Activated CD8-positive, alpha-beta memory T cell treated with anti-CD3 and anti-CD28 coated beads, Interleukin-2, amount 50 U/mL, for 4 hours (primary cell): ENCODE data around the gene ZDHHC4.

Experiments used
- DNase-seq: peaks from one replicate; pipeline ENCODE4 v3.0.0-alpha.2; 2020

ZDHHC4 gene

DNA sequence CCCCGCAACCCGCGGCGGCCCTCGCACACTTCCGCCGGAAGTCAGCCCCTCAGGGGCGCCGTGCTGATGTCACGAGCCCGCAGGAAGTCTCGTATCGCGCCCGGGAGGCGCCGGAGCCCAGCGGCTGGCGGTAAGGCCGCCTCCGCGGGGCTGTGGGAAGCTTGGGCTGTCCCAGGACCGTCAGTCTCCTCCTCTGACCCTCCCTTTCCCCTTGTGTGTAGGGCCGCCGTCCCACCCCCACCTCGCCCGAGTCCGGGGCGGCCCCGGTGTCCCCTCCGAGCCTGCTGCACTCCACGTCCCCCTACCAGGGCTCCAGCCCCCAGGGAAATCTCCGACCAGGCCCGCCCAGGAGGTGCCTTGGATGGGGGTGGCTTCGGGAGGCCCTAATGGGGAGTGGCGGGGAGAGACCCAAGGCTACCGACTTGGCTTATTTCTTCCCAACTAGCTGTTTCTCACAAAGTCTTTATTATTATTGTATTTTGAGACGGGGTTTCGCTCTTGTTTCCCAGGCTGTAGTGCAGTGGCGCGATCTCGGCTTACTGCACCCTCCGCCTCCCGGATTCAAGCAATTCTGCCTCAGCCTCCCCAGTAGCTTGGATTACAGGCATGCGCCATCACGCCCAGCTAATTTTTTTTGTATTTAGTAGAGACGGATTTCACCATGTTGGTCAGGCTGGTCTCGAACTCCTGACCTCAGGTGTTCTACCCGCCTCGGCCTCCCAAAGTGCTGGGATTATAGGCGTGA, at the start of gene ZDHHC4:
Gene ZDHHC4, plus strand, starts transcription at position 86 of the 745 bp plus-strand sequence. CDS start 3,108 bp downstream, outside the sequence.
- DNase-seq = peak; percentile 87

DNA sequence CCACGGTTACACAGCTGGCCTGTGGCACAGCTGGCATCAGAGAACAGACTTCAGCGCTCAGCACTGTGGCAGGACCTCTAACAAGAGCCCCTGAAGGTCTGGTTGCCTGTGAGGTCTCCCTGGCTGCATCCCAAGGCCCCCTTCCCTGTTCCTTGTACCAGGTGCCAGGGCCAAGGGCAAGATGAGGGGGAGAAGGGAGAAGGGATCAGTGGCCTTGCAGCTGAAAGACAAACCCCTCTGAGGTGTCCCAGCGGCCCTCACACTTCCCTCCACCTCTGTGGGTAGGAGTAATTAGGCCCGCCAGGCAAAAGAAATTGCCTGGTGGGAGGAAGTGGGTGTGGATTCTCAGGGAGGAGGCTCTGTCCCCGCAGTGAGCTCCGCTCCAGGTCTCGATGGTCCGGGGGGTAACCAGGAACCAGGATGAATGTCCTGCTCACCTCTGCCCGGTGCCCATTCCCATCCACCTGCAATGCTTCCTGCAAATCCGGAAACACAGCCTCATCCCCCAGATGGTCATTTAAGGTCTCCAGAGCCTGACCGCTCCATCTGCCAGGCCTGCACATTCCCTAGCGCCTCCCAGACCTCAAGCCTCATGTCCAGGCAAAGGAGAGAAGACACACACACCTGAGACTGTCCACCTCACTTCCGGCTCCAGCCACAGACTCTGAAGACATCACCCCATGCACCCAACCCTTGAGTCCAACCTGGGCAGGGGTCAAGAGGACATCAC, 48.7 kb upstream of the ZDHHC4 start:
- DNase-seq = no peak

DNA sequence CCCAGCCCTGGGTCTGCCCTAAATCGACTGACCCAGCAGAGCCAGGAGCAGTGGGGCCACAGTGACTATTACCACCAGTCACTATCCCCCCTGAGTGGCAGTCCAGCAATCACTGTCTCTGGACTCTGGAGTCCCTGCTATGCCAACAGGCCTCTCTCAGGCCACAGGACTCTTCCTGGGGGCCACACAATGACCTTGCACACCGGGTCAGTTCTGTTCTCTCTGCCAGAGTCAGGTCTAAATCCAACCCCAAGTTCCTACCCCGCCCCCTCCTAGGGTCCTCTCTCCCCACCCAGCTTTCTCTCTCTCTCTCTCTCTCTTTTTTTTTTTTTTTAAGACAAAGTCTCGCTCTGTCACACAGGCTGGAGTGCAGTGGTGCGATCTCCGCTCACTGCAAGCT, 47.6 kb upstream of the ZDHHC4 start:
- DNase-seq = no peak

DNA sequence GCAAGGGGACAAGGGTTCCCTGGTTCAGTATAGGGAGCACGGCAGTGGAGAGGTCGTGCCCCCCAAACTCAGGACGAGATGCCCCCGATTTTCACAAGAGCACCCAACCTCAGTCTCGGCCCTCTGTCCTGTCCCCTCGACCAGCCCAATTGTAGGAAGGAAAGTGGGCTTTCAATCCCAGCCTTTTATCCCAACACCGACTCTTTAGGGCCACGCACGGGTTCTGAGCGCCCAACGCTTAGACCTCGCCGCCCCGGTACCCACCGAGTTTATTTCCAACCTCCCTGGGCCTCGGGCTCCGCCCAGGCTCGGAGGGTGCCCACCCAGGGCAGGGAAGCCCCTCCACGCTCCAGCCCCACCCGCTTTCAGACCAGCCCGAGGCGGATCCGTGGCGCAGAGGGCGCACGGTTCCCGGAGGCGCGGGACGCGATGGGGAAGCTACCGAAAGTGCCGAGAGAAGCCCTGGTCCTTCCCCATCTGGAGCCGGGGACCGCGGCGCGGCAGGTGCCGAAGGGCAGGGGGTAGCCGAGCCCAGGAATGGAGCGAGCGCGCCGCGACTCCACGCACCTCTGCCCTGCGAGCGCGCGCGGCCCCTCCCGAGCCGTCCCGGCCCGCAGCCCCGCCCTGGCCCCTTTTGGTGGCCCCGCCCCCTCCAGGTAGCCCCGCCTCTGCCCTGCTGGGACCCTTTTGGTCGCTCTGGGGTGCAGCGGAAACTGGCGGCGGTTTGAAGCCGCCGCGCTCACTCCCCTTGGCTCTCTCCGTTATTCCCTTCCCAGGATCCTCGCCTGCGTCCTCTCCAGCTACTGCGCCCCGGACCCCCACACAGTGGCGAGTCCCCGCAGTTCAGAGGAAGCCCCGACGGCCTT, 46.4 kb upstream of the ZDHHC4 start:
- DNase-seq = peak; percentile 77

DNA sequence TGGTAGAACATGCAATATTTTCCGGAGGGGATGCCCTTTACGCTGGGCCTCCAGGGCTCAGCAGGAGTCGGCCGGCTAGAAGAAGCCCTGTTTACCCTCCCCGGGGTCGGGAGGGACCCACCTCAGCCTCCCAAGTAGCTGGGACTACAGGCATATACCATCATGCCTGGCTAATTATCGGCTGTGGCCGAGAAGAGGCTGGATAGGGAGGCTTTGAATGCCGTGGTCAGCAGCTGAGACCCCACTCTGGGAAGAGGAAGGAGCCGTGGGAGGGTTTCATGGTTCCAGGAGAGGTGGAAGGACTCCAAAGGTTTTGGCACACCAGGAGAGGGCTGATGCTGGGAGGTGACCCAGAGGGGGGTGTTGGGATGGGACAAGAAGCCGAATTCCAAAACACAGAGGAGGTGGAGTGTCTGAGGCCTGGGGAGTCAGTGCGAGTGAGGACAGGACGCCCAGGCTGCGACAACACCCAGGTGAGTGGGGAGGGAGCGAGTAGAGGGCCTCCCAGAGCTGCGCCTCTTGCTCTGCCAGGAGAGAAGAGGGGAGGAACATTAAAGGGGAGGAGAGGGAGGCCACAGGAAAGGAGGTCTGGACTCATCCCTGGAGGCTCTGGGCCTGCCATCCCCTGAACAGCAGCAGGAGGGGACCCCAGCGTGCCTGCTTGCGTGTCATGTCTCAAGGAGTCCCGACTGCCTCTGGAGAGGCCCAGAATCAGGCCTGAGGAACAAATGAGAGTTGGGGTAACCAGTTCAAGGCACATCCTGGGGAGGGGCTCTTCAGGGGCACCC, 45.6 kb upstream of the ZDHHC4 start:
- no peak for DNase-seq

DNA sequence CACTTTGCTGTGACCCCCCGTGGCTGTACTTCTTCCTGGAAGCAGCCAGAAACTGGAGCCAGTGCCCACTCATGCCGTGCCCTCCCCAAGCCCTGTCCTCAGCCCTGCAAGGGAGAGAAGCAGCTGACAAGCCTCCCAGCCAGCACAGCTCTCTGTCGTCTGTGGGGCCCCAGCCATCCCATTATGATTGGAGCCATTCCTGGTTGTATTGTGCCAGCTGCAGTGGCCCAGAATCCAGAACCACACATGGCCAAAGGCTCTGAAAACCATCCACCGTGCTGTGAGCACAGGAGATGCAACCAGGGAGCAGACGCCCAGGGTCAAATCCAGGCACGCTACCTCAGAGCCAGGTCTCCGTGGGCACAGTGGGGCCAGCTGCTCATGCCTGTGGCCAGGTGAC, 44.7 kb upstream of the ZDHHC4 start:
- DNase-seq = no peak

DNA sequence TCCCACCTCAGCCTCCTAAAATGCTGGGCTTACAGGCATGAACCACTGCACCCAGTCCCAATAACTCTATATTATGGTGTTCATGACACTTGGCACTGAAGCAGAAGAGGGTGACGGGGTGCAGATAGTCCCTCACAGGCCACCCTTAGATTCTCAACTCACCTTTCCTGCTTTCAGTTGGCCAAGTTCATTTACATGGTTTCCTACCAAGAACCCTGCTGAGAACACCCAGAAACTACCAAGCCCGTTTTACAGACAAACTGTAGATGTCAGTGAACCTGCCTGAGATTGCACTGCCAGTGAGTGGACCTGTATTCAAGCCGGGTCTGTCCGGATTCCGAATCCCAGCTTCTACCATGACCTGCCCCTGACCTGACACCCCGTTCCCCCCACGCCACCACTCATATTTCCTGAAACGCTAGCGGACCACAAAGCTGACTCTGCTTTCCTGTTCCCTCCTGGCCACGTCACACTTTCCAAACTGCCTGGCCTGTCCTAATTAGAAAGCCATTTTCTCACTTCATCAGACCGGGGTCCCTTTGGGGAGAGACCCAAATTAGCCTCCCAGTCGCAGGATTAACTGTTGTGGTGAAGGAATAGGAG, 43.3 kb upstream of the ZDHHC4 start:
- DNase-seq = no peak

DNA sequence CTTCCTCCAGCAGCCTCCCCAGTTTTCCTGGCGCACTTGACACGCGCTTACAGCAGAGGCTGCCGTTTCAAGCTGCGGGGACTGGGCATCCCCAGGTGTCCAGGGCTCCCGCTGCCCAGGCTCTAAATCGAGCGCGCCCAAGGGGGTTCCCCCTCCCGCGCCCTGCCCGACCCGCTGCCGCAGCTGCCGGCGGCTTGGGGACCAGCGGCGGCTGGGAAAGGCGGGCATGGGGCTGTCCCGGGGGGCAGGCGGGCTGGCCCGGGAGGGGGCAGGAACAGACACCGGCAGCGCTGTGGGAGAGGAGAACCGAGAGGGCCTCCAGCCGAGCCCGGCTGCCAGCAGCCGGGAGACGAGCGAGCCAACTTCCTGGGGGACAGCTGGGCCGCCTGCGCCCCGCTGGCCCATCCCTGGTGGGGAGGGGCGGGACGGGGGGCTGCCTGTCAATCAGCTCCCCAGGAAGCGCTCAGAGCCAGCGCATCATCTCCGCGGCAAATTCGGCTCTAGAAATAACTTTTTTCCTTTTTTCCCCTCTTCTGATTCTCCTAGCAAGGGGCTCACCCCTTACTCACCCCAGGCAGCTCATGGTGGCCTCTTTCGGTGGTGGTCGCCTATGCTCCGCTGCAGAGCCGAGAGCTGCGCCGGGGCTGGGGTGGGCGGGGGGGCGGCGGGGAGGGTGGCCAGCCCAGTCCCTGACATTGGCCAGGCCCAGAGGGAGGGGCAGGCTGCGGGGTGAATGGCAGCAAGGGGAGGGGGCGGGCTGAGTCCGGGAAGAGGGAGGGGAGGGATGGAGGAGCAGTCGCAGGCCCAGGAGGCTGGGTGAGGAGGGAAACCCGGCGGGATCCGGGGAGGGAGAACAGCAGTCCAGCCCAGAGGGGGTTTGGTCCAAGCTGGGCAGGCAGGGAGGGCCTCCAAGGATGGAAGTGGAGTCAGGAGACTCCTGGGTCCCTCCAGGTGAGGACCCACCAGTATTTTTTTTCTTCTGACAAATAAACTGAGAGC, 40.7 kb upstream of the ZDHHC4 start:
- no peak for DNase-seq

DNA sequence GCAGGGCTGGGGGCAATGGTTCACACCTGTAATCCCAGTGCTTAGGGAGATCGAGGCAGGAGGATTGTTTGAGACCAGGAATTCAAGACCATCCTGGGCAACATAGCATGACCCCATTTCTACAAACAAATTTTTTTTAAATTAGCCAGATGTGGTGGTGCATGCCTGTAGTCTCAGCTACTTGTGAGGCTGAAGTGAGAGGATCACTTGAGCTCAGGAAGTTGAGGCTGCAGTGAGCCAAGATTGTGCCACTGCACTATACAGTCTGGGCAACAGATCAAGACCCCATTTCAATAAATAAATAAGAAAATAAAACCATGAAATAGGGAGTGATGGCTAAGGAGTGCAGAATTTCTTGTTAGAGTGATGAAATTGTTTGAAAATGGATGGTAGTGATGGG, 34.9 kb upstream of the ZDHHC4 start:
- no peak for DNase-seq

DNA sequence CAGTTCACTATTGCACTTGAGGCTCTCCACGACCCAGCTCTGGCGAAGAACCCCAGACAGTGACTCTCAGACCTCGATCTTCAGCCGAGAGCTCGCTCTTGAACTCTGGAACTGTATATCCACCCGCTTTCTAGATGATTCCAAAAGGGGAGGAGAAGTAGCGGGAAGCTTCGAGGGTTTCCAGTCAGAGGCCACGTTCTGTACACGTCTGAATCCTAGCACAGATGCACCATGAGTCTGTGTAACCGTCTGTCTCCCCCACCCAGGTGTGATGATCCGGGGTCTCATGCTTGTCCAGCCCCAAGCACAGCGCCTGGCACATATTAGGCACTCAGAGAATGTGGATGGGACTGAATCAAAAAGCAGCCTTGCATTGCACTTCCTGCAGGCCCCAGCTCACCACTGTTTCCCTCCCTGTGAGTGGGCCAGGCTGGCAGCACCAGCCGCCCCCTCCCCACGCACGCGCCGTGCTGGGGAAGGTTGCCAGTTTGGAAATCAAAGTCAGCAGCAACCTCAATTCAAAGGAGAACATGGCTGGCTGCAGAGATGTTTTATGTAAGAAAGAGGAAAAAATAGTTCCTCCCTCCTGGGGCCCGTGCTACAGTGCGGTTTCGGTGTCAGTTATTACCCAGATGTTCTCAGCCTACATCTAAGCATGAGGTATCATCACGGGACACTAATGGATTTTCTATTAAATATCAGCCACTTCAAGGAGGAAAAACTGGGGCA, 31.7 kb upstream of the ZDHHC4 start:
- DNase-seq = no peak

DNA sequence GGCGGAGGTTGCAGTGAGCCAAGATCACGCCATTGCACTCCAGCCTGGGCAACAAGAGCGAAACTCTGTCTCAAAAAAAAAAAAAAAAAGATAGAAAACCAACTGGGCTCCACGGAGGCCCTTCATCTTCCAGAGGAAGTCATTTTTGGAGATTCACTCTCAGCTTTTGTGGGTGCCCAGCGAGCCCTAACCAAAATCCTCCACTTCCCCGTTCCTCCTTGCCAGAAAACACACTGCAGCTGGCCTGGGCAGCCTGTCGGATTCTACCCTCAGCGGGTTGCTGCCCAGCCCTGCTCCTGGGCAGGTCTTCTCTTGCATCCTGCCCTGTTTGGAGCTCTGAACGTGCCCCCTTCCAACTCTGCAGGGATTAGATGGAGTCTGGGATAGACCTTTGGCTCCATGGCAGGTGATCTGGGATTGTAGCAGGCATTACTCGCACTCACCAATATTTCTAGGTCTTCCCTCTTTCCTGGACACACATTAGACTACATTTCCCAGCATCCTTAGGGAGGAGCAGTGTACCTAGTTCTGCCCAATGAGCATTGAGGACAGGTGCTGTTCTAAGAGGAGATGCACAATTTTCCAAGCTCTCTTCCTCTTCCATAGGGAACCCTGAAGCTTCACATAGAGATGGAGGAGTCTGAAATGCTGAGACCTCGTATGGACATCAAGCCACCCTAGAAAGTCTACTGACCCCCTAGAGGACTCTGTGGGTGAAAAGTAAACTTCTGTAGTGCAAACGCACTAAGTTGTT, 30.6 kb upstream of the ZDHHC4 start:
- no peak for DNase-seq

DNA sequence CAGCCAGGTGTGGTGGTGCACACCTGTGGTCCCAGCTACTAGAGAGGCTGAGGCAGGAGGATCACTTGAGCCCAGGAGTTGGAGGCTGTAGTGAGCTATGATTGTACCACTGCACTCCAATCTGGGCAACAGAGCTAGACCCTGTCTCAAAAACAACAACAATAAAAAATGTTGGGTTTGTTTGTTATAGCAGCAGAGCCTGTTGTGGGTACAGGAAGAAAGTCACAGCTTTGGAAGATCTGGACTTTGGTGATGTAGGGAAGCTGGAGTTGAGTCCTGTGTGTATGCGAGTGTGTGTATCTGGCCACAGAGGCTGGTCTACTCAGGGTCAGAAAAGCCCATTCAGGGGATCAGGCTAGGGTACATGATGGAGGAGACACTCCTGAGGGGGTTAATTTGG, 29.9 kb upstream of the ZDHHC4 start:
- no peak for DNase-seq

DNA sequence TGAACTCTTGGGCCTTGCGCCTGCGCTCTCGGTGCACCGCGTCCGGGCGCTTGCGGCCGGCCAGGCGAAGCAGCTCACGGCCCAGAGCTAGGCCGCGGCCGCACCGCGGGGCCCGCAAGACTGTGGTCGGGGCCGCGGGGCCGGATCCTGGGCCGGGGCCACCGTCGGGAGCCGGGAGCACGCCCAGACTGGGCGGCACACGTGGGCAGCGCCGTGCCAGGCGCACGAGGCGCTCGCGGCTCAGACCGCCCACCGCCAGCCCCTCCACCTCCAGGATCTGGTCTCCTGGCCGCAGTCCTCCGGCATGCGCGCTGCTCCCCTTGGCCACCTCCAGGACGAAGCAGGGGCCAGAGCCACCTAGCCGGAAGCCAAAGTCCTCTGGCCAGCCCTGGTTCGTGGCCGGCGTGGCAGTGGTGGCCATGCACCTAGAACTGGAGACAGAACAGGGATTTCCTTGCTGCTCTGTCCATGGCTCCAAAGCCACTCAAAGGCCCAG, 26.2 kb upstream of the ZDHHC4 start, which contains the start of gene GRID2IP:
Gene GRID2IP, minus strand, starts transcription at position 446 of the 496 bp plus-strand sequence. Its CDS starts 25 bp downstream, at position 421.
- DNase-seq = no peak

DNA sequence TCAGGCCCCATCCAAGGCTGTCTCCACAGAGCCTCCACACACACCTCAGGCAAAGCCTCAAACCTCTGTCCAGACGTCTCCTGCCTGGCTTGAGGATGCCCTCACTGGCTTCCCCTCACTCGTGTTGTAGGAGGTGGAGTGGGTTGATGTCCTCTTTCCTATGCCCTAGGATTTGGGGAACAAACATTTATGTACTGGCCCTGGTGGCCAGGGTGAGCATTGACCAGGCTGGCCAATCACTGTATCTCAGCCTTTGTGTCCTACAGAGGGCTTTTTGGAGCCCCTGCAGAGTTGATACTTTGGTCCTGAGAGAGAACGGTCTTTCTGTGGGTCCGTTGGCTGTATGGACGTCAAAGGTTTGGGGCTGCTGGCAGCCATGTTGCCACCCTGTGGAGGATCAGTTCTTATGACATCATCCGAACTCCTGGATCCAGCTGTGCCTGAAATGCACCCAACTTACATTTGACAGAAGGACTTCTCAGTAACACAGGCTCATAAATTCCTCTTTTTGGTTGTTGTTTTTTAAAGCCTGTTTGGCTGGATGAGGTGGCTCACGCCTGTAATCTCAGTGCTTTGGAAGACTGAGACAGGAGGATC, 23.7 kb upstream of the ZDHHC4 start:
- no peak for DNase-seq

DNA sequence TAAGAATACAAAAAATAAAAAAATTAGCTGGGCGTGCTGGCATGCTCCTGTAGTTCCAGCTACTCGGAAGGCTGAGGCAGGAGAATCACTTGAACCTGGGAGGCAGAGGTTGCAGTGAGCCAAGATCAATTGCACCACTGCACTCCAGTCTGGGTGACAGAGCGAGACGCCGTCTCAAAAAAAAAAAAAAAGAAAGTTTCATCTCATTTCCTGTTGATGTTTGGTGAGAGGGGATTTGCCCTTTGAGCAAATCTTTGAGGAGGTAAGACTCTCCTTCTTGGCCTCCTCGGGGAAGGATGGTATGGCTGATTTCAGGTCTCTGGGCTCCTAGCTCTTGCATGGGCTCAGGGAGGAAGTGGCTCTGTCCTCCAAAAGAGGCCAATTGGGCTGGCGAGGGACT, 22.4 kb upstream of the ZDHHC4 start:
- no peak for DNase-seq

DNA sequence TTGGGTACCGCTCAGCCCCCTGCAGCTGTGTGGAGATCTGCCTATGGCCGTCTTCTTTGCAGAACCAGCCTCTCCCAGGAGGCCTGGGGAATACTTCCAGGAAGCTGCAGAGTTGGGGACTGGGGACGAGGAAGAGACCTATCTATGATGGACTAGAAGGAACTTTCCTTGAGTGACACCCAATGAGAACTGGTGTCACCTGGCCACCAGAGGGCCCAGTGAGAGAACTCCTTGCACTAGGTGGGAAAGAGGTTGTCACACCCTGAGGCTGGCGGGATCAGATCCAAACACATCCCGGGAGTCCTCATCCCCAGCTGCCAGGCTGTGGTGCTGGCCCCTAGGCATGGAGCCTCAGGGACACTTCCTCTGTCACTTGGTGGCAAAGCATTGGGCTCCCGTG, 21.1 kb upstream of the ZDHHC4 start:
- DNase-seq = no peak

DNA sequence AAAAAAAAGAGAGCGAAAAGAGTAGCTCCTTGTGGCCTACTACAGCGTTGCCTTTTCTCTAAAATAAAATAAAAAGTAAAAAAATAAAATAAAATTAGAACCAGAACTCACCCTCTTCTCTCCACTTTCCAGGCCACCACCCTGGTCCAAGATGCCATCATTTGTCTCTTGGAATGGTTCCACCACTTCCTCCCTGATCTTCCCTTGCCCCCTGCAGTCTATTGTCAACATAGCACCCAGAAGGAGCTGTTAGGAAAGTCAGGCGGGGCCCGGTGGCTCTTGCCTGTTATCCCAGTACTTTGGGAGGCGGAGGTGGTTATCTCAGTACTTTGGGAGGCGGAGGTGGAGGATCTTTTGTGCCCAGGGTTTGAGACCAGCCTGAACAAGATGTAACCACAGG, 18.4 kb upstream of the ZDHHC4 start:
- no peak for DNase-seq

DNA sequence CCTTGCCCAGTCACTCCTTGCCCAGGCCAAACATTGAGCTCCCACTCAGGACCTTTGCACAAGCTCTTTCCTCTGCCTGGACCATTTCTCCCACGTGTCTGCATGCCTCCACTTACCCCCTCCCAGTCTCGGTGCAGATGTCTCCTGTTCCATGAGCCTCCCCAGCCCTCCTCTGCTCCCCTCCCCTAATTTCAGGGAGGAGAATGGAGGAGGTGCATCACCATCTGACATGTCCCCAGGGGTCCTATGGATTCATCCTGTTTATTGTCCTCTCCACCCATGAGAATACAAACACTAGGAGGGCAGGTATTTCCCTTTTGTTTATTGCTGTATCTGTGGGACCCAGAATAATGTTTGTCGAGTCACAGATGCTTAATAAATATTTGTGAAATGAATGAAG, 17.4 kb upstream of the ZDHHC4 start:
- DNase-seq = no peak

DNA sequence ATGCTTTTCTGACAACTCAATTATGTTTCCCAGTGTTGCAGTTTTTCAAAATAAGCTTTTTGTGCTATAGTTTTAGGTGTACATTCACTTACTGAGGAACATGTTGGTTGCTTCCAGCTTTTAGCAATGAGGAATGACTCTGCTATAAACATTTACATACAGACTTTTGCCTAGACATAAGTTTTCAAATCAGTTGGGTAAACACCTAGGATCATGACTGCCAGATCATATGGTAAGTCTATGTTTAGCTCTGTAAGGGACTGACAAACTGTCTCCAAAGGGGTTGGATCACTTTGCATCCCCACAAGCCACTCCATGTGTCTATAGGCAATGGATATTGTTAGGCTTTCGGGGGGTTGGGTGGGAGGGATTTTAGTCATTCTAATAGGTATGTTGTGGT, 15.1 kb upstream of the ZDHHC4 start:
- no peak for DNase-seq
